ENCODE measurements around the gene CCDC92B. TPM values are rescaled to one million over a fixed set of nuclear protein-coding genes. Genes with fewer than 3 reads are reported as not detected.

CCDC92B gene
- total RNA-seq, 6 experiments from 2014 or later = not detected

DNA sequence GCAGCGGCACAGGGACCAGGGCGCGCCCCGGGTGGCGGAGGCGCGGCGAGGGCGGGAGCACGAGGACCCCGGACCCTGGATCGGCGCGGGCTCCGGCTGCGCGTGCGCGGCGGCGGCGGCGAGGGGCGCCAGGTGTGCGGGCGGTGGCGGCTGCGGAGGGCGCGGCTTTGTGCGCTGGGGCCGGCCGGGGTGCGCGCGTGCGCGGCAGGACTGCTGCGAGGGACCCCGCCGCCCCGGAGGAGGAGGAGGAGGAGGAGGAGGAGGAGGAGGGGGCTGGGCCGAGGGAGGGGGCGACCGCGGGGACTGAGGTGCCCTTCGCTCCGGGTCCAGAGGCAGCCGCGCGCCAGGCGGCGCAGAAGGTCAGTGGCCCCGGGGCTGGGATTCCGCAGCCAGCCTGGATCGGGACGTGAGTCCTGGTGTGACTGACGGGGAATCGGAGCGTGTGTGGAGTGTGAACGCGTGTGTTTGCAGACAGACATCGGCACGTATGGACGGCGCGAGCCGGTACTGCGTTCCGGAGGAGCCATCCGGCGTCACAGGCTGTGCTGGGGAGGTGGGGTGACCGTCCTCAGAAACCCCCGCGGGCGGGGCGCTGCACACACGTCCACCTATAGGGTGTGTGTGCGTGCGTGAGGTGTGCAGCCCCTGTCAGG is 27.3 kb upstream of the CCDC92B start:
- Mint-ChIP-seq H3K4me3 (no peak overlapping the region), H3K27me3 (ENCODE audit: insufficient read depth) (peaks cover 43% of the 10 kb centered on the region), H3K36me3 (ENCODE audit: low read depth) (no peaks in the 10 kb centered on the region), H3K9me3 (no peaks in the 10 kb centered on the region), H3K27ac (no peak overlapping the region), H3K4me1 (ENCODE audit: low read depth) (peaks cover 4% of the 10 kb centered on the region)
- TF ChIP-seq, protein P1, sequence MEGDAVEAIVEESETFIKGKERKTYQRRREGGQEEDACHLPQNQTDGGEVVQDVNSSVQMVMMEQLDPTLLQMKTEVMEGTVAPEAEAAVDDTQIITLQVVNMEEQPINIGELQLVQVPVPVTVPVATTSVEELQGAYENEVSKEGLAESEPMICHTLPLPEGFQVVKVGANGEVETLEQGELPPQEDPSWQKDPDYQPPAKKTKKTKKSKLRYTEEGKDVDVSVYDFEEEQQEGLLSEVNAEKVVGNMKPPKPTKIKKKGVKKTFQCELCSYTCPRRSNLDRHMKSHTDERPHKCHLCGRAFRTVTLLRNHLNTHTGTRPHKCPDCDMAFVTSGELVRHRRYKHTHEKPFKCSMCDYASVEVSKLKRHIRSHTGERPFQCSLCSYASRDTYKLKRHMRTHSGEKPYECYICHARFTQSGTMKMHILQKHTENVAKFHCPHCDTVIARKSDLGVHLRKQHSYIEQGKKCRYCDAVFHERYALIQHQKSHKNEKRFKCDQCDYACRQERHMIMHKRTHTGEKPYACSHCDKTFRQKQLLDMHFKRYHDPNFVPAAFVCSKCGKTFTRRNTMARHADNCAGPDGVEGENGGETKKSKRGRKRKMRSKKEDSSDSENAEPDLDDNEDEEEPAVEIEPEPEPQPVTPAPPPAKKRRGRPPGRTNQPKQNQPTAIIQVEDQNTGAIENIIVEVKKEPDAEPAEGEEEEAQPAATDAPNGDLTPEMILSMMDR (IDR thresholded peaks at IDR 0.05) = no peak
- no peak for DNase-seq

DNA sequence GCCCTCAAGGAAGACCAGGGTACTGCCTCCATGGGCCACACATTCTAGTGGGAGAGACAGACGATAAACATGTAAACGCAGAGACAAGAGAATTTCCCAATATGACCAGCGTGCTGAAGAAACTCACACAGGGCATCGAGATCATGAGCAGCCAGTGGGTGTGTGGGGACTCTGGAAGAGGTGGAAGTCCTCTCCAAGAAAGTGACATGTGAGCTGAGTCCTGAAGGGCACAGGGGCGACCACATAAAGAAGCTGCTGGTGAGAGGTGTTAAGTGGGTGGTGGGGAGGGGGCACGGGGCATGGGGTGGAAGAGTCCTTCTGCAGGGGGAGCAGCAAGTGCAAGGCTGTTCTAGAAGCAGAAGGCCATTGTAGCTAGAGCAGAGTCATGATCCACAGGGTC is 25.8 kb upstream of the CCDC92B start:
- Mint-ChIP-seq H3K27me3 (ENCODE audit: insufficient read depth) (peaks cover 50% of the 10 kb centered on the region), H3K27ac (no peak overlapping the region), H3K9me3 (no peaks in the 10 kb centered on the region), H3K4me1 (ENCODE audit: low read depth) (no peaks in the 10 kb centered on the region), H3K4me3 (no peak overlapping the region), H3K36me3 (ENCODE audit: low read depth) (no peaks in the 10 kb centered on the region)
- TF ChIP-seq, protein P1 (IDR thresholded peaks at IDR 0.05) = no peak
- no peak for DNase-seq

DNA sequence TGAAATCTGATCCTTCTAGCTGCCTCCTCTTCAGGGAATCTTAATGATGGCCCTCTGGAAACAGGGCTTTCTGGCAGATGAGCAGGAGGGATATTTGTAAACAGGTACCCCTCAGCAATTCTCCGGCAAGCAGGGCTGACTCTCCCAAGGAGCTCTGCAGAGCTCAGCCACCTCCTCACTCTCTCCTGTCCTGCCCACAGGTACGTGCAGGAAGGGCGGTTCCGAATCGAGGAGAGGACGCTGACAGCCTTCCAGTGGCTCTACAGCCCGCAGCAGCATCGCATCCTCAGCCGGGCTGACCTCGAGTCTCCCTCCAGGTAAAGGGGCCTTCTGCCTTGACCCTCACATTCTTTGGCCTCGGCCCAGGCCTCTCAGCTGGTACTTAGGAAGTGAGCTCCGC is 20.7 kb upstream of the CCDC92B start:
- no peaks in the 10 kb centered on the region for H3K36me3 Mint-ChIP-seq (ENCODE audit: low read depth)
- no peaks in the 10 kb centered on the region for H3K9me3 Mint-ChIP-seq
- no peaks in the 10 kb centered on the region for H3K4me1 Mint-ChIP-seq (ENCODE audit: low read depth)
- no peak overlapping the region for H3K27ac Mint-ChIP-seq
- TF ChIP-seq, protein P1 (IDR thresholded peaks at IDR 0.05) = no peak
- no peak overlapping the region for H3K4me3 Mint-ChIP-seq
- H3K27me3 Mint-ChIP-seq (ENCODE audit: insufficient read depth) = peaks cover 30% of the 10 kb centered on the region
- DNase-seq = no peak

DNA sequence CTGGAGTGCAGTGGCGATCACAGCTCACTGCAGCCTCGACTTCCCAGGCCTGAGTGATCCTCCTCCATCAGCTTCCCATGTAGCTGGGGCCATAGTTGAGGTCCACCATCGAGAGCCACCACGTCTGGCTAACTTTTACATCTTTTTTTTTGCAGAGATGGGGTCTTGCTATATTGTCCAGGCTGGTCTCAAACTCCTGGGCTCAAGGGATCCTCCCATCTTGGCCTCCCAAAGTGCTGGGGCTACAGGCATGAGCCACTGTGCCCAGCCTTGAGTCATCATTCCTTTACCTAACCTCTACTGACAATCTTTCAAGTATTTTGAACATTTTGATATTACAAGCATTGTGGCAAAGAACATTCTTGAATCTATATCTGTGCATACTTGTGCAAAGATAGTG is 9.4 kb upstream of the CCDC92B start:
- H3K9me3 Mint-ChIP-seq = no peaks in the 10 kb centered on the region
- no peak for DNase-seq
- H3K27me3 Mint-ChIP-seq (ENCODE audit: insufficient read depth) = peaks cover 25% of the 10 kb centered on the region
- H3K4me1 Mint-ChIP-seq (ENCODE audit: low read depth) = no peaks in the 10 kb centered on the region
- 0 out of 2 replicates have a peak, but pooled peaks cover 5% of the 10 kb centered on the region for H3K36me3 Mint-ChIP-seq (ENCODE audit: low read depth)
- no peak overlapping the region for H3K27ac Mint-ChIP-seq
- TF ChIP-seq, protein P1 (IDR thresholded peaks at IDR 0.05) = no peak
- H3K4me3 Mint-ChIP-seq = no peak overlapping the region

DNA sequence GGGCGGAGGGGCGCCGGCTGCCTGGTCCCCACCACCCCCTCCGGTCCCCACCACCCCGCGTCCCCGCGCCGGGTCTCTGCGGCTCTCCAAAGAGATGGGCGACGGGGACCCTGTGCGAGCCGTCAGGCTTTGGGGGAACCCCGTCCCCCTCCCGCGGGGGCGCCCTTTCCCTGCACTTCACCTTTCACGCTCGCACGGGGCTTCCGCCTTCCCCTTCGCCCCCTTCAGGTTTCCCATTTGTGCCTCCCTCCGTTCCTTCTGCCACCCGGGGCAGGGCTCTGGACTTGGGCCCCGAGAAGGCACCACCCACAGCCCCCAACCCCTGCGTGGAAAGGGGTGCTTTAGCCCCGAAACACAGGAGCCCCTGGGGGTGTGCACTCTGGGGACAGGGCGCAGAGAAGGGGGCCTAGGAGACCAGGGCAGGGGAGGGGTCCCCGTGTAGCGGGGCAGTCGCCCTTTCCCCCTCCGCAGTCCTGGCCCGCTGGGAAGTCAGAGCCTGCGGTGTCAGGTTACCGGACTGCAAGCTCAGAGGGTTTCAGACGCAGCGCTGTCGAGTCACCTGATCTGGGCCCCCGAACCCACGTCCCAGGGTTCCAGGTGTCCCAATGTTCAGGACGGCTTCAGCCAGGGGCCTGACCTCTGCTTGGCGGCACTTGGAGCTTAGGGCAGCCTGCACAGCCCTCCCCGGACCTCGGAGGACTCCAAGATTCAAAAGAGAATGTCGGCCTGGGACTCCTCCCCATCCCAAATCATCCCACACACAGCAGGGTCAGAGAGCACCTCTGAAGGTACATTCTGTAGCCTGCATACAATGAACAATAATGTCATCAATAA is 6.7 kb upstream of the CCDC92B start:
- TF ChIP-seq, protein P1 (IDR thresholded peaks at IDR 0.05) = no peak
- Mint-ChIP-seq H3K27ac (no peak overlapping the region), H3K27me3 (ENCODE audit: insufficient read depth) (peaks cover 26% of the 10 kb centered on the region), H3K4me3 (no peak overlapping the region), H3K9me3 (no peaks in the 10 kb centered on the region), H3K36me3 (ENCODE audit: low read depth) (0 out of 2 replicates have a peak, but pooled peaks cover 5% of the 10 kb centered on the region), H3K4me1 (ENCODE audit: low read depth) (no peaks in the 10 kb centered on the region)
- DNase-seq = no peak

All from HFFc6 (cell line).